KOPT-K1 (cell line): ENCODE measurements around the gene MYH10.

ENCODE experiments used
- H3K27ac ChIP-seq: fragments of 200-600 bp; sonication (generic); 2 replicates; pipeline ENCODE4 v1.5.1; 2016; ENCODE audit warnings: antibody characterized with exemption, mild to moderate bottlenecking, low read depth, low read length; ENCODE audit not compliant: poor library complexity, severe bottlenecking
- H3K36me3 ChIP-seq: fragments of 200-600 bp; sonication (generic); 2 replicates; pipeline ENCODE4 v1.5.1; 2017; ENCODE audit warnings: antibody characterized with exemption, mild to moderate bottlenecking, low read length, moderate library complexity; ENCODE audit not compliant: insufficient read depth
- H3K9me3 ChIP-seq: fragments of 200-600 bp; sonication (generic); 2 replicates; pipeline ENCODE4 v1.5.1; 2017; ENCODE audit warnings: antibody characterized with exemption, low read length, mild to moderate bottlenecking; ENCODE audit not compliant: insufficient read depth, poor library complexity, severe bottlenecking

The MYH10 gene

GRCh38 chr17:8490256-8491023, 140.1 kb downstream of the MYH10 start:
- Histone ChIP-seq H3K36me3 (peaks cover 93% of the 10 kb centered on the region), H3K27ac (no peak overlapping the region), H3K9me3 (no peaks in the 10 kb centered on the region)

DNA sequence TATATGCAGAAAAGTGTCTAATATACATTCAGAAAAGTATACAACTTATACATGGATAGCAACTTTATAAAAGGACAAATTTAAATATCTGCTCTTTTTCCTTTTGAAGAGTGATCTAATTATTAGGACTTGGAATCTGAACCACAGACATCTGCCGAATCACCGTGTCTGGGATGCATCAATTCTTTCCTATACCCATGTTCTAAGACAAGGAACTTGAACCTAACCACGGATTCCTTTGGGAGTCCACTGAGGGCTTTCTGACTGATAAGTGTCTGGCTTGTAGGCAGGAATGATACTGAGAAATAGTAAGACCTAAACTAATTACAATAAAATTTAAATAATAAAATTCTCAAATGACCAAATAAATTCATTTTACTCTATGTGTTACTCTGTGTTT, 140.7 kb downstream of the MYH10 start:
- no peak overlapping the region for H3K27ac ChIP-seq

GRCh38 chr17:8488901-8489300, 141.6 kb downstream of the MYH10 start:
- Histone ChIP-seq H3K36me3 (peaks cover 100% of the 10 kb centered on the region), H3K9me3 (peaks cover 11% of the 10 kb centered on the region), H3K27ac (no peak overlapping the region)

More for the DNA sequence above, 140.7 kb downstream of the MYH10 start:
- Histone ChIP-seq H3K36me3 (peaks cover 94% of the 10 kb centered on the region), H3K9me3 (peaks cover 2% of the 10 kb centered on the region)

DNA sequence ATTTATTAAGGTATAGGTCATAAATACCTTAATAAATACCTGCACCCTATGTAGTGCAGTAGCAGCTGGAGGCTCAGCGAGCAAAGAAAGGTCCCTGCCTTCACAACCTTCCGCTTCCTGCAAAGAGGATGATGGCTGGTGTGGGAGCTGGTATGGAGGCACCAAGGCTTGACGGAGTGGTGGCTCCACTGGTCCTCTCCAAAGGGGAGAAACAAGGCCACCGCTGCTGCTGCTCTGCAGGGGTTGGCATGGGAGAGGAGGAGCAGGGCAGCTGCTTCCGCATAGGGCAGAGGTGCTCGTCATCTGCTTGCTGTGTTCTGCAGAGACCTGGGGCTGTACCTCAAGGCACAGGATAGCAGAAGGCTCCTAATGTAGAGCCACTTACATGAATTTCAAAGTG, 142.0 kb downstream of the MYH10 start:
- Histone ChIP-seq H3K9me3 (peaks cover 15% of the 10 kb centered on the region), H3K27ac (no peak overlapping the region), H3K36me3 (peaks cover 100% of the 10 kb centered on the region)

GRCh38 chr17:8487743-8488142, 142.8 kb downstream of the MYH10 start:
- Histone ChIP-seq H3K36me3 (peaks cover 100% of the 10 kb centered on the region), H3K27ac (no peak overlapping the region), H3K9me3 (peaks cover 16% of the 10 kb centered on the region)

- no peak overlapping the region for H3K27ac ChIP-seq
- peaks cover 100% of the 10 kb centered on the region for H3K36me3 ChIP-seq
- H3K9me3 ChIP-seq, result peaks cover 16% of the 10 kb centered on the region
Observed at GRCh38 chr17:8487130-8487645, 143.3 kb downstream of the MYH10 start.

GRCh38 chr17:8485491-8485890, 145.0 kb downstream of the MYH10 start:
- peaks cover 100% of the 10 kb centered on the region for H3K36me3 ChIP-seq

GRCh38 chr17:8484465-8484864, 146.1 kb downstream of the MYH10 start:
- H3K36me3 ChIP-seq, result peaks cover 100% of the 10 kb centered on the region
- no peak overlapping the region for H3K27ac ChIP-seq
- H3K9me3 ChIP-seq, result peaks cover 16% of the 10 kb centered on the region

More at GRCh38 chr17:8485491-8485890, 145.0 kb downstream of the MYH10 start:
- Histone ChIP-seq H3K27ac (no peak overlapping the region), H3K9me3 (peaks cover 16% of the 10 kb centered on the region)

- peaks cover 16% of the 10 kb centered on the region for H3K9me3 ChIP-seq
- peaks cover 100% of the 10 kb centered on the region for H3K36me3 ChIP-seq
- no peak overlapping the region for H3K27ac ChIP-seq
Observed at GRCh38 chr17:8482546-8482945, 148.0 kb downstream of the MYH10 start.

DNA sequence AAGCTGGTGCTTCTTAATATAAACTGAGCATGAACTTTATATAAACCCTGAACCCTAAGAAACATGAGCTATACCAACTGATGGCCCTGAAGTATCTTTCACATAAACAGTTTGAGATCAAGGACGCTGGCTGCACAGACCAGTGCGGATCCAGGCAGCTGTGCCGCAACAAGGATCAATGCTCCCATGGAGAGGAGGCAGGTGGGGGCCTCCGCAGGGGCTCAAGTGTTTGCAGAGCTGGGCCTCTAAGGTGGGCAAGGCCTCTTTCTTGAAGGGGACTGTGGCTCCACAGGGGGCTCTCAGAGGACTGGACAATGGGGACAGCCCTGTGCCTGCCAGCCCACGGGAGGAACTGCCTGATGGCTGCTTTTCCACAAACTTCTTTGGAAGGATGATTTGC, 148.8 kb downstream of the MYH10 start:
- Histone ChIP-seq H3K36me3 (peaks cover 100% of the 10 kb centered on the region), H3K27ac (no peak overlapping the region), H3K9me3 (peaks cover 16% of the 10 kb centered on the region)

DNA sequence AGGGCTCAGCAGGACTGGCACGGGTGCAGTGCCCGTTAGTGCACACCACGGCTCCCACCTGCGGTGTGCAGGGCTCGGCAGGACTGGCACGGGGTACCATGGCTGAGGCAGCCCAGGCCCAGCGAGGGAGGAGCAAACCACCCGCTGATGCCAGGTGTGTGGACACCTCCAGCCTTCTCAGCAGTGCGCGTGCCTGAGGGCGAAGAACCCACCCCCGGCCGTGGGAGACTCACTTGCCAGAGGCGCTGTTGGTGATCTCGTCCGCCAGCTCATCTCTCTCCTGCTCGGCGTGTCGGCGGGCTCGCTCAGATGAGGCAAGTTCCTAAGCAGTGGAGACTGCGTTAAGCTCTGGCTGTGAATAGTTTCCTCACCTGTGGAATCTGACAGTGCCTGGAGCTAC, 149.4 kb downstream of the MYH10 start:
- Histone ChIP-seq H3K9me3 (peaks cover 16% of the 10 kb centered on the region), H3K36me3 (peaks cover 100% of the 10 kb centered on the region), H3K27ac (no peak overlapping the region)

DNA sequence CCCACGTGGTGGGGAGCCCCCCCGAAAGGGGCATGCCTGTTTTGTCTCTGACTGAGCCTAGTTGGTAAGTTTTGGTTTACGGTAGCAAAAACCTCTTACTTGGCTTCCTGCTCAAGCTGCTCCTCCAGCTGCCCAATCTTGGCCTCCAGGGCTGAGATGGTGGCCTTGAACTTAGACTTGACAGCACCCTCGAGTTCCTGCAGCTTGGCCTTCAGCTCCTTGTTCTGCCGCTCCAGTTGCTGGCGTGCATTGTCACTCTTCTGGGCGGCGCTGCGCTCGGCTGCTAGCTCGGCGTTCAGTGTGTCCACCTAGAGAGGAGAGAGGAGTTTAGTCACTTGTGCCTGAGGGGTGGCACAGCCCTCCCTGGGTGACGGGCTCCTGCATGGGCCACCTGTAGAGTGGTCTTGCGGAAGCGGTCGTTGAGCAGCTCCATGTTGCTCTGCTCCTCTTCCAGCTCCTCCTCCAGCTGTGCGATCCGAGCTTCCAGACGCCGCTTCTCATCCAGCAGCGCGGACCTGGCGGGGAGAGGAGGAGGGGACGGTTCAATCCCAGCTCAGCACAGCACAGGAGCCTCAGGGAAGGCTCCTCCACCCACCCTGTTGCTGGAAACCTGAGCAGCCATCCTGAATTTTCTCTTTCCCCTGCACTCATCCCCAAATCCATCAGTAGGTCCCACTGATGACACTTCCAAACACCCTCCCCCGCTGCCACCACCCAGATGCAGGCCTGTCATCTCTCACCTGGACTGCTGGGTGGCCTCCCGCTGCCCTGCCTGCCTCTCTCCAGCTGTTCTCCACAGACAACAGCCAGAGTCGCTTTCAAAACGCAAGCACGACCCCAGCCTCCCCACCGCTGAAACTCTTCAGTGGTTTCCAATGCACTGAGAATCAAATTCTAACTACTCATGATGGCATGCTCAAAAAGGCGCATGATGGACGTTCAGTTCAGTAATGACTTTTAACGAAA, 150.2 kb downstream of the MYH10 start:
- Histone ChIP-seq H3K9me3 (peaks cover 16% of the 10 kb centered on the region), H3K36me3 (peaks cover 100% of the 10 kb centered on the region), H3K27ac (no peak overlapping the region)

DNA sequence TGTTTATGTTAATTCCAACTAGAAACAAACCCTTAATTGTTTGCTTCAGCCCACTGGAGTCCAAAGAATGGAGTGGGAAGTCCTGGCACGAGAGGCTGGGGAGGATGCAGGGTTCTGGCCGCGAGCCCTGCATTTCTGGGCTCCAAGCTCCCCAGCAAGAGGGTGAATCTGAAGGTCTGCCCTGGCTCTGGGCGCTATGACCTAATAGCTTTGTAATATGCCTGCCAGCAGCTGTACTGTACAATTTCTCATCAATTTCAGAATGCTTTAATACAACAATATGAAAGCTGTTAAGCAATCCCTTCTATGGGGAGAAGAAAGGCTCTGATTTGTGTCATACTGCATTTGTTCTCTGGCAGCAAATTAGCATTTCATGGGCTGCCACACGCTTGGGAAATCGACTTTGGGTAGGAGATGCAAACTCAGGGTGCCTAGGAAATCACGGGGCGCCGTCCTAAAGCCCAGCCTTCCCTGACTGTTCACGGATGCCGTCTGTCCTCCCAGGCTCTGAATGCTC, 151.0 kb downstream of the MYH10 start:
- Histone ChIP-seq H3K27ac (no peak overlapping the region), H3K9me3 (peaks cover 11% of the 10 kb centered on the region), H3K36me3 (peaks cover 100% of the 10 kb centered on the region)

DNA sequence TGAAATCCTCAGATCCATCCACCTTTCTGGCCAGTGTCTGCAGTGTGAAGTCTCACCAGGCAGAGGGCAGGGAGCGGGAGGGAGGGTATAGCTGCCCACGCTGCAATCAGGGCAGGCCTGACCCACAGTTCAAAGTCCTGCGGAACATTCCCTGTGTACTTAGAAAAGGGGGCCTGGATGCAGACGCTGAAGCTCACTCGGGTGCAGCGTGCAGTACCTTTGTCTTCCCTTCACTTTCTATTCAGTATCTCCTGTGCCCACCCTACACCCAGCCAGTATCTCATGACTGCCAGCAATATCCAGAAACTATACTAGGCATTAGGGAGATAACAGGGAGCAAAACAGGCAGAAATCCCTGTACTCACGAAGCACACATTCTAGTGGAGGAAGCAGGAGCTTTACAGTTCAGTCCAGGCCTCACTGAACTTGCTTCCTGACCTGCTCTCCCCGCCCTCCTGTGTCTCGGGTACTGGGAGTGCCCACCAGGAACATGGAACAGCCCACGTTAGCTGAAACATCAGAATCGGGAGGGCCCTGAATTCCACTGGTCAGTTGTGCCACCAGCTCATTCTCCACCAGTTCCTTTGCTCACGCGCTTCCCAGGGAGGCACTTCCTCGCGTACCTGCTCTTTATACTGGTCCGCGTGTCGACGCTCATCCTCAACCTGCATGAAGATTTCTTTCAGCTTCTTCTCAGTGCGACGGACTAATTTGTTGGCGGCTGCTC, 152.6 kb downstream of the MYH10 start:
- H3K9me3 ChIP-seq, result no peaks in the 10 kb centered on the region
- H3K36me3 ChIP-seq, result peaks cover 99% of the 10 kb centered on the region
- H3K27ac ChIP-seq, result no peak overlapping the region
